Measurements from ENCODE around the gene KRT76.
A peak's percentile ranks its signal among the peaks of the same experiment; 100 is the strongest.

KRT76 gene

GRCh38 chr12:52813203-52813819, 36.2 kb upstream of the KRT76 start:
- no peak for DNase-seq

- DNase-seq: no peak
Measured at GRCh38 chr12:52812749-52813148, 35.6 kb upstream of the KRT76 start.

DNA sequence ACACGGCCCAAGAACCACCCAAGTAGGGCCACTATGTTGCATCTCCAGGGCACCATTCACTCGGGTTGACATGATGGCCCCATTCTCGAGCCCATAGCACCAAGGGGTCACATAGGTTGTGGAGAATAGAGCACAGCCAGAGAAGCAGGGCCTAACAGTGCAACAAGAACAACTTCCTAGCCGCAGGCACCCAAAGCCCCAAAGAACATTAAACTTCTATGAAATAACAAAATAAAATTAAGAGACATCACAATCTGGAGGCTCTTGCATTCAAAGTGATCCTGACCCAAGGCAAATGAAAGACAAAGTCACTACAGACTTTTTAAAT, 34.9 kb upstream of the KRT76 start:
- DNase-seq: no peak

DNA sequence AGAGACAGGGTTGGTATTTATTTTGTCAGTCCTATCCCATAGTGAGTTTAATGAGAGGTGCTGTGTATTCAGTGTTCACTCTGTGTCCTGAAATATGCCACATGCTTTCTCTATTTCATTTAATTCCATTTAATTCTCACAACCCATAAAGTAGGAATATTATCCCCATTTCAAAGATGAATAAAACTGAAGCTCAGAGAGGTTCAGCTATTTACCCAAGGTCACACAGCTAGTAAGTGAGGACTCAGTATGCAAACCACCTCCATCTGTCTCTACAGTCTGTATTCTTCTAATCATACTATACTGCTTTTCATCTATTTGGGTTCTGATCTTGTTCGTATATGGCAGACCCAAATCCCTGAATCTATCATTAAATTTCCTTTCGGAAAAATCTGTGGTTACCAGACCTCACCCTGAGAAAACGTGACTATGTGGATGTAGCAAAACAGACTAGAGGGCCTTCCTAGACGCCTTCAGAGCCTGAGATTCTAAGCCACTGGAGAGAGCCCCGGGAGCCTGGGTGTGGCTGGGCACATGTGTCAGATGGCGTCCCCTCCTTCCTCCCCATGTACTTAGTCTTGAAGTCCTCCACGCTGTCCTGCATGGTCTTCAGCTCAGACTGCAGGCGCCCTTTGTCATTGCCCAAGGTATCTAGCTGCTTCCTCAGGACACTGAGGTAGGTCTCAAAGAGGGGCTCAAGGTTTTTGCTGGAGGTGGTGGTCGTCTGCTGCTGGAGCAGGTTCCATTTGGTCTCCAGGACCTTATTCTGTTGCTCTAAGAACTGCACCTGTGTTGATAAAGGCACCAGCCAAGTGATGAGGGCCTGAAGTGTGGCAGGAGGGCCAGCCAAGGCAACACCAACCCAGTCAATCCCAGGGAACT, 34.3 kb upstream of the KRT76 start:
- DNase-seq: no peak

- DNase-seq: no peak
Measured at GRCh38 chr12:52810554-52810953, 33.4 kb upstream of the KRT76 start.

GRCh38 chr12:52809166-52809565, 32.0 kb upstream of the KRT76 start:
- no peak for DNase-seq

- DNase-seq: no peak
Measured at GRCh38 chr12:52808573-52809160, 31.5 kb upstream of the KRT76 start.

GRCh38 chr12:52807544-52808470, 30.7 kb upstream of the KRT76 start:
- DNase-seq: no peak

GRCh38 chr12:52806821-52807543, 29.8 kb upstream of the KRT76 start:
- DNase-seq: no peak

- DNase-seq: no peak
Measured at GRCh38 chr12:52806169-52806811, 29.1 kb upstream of the KRT76 start.

DNA sequence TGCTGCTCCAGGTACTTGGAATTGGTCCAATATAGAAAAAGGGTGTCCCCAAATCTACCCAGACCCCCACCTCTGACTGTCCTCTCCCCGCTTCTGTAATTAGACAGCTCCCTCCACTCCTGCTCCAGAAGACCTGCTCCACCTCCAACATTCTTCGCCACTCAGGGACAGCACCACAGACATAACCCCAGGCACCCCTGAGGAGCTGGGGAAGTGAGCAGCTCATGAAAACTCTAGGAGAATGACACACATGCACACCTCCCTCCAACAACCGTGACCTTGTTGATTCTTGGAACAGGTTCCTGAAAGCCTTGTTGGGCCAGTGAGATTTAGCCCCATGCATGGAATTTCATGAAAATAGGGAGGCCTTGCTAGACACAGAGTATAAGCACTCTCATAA, 28.6 kb upstream of the KRT76 start:
- DNase-seq: no peak

- DNase-seq: no peak
Measured at GRCh38 chr12:52805000-52805399, 27.9 kb upstream of the KRT76 start.

DNA sequence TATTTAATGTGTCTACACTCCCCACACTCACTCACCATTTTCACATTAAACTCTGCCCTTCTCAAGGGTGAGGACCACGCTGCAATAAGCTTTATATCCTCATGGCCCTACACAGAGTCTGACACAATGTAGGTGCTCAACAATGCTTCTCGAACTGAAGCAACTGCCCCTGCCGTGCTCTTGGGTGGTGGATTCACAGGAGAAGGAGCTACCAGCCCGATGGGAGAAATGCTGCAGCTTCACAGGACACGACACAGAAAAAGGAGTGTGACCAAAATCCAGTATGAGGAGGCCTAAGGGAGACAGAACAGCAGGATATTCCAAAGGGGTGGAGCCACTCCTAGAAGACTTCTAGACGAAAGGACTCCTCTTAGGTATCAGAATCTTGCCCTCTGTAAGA, 25.3 kb upstream of the KRT76 start:
- no peak for DNase-seq

GRCh38 chr12:52801773-52802172, 24.6 kb upstream of the KRT76 start:
- DNase-seq: no peak

DNA sequence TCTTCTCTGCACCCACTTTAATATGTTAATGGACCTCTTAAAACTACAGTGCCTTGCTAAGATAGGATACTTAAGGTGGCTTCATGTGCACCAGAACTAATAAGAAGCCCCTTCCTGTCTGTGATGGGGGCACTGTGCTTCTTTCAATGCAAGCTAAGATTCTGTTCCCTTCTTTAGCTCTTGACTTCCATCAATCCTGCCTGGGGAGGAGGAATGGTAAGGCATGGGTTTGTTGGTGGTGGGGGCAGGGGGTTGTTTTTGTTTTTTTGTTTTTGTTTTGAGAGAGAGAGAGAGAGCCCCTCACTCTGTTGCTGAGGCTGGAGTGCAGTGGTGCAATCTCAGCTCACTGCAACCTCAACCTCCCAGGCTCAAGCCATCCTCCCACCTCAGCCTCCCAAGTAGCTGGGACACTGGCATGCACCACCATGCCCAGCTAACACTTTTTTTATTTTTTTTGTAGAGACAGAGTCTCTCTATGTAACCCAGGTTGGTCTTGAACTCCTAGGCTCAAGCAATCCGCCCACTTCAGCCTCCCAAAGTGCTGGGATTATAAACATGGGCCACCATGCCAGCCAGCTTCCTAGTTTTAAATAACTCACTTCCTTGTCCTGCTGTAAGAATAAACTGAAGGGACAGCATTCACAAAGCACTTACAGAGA, 23.2 kb upstream of the KRT76 start:
- DNase-seq: no peak

GRCh38 chr12:52799505-52800211, 22.5 kb upstream of the KRT76 start:
- no peak for DNase-seq

GRCh38 chr12:52798671-52799504, 21.7 kb upstream of the KRT76 start:
- DNase-seq: peak; percentile 83

DNA sequence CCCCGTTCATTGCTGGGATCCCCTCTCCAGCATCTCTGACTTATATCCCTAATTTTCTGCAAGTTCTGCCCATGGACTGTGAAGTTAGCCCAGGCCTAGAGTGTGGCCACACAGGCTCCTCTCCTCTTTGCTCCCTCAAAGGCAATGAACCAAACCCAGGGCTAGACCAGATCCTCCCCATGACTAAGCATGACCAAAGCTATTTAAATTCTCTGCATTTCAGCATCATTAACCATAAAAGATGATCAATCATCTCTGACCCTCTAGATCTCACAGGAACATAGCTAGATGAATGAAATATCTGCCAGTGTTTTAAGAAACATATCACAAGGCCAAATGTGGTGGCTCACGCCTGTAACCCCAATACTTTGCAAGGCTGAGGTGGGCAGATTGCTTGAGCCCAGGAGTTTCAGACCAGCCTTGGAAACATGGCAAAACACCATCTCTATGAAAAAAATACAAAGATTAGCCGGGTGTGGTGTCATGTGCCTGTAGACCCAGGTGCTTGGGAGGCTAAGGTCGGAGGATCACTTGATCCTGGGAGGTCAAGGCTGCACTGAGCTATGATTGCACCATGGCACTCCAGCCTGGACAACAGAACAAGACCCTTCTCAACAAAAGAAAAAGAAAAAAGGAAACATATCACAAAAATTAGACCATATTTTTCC, 21.0 kb upstream of the KRT76 start:
- DNase-seq: no peak

GRCh38 chr12:52797529-52797894, 20.4 kb upstream of the KRT76 start:
- DNase-seq: no peak
